Fibroblast of lung (primary cell): ENCODE measurements around the gene KLK13. TPM values are rescaled to one million over a fixed set of nuclear protein-coding genes. Genes with fewer than 3 reads are reported as not detected.

Experiments
- DNase-seq, 2 donors: peaks; one replicate each; pipeline versions ENCODE4 v3.0.0 to v3.0.0-alpha.2; 2010; ENCODE audit warnings: low read depth in 2 of 2
- H2AFZ ChIP-seq: 2 replicates; pipeline ENCODE4 v1.5.1; 2012; ENCODE audit warnings: low read length, control low read depth, inconsistent platforms
- H3K27ac ChIP-seq: 2 replicates; pipeline ENCODE4 v1.5.1; 2011; ENCODE audit warnings: low read length, control low read depth; ENCODE audit not compliant: insufficient read depth
- H3K27me3 ChIP-seq: 2 replicates; pipeline ENCODE4 v1.5.1; 2011; ENCODE audit warnings: mild to moderate bottlenecking, low read length; ENCODE audit not compliant: control insufficient read depth, insufficient read depth
- H3K36me3 ChIP-seq: 2 replicates; pipeline ENCODE4 v1.5.1; 2011; ENCODE audit warnings: low read length; ENCODE audit not compliant: control insufficient read depth, insufficient read depth
- H3K4me1 ChIP-seq: 2 replicates; pipeline ENCODE4 v1.5.1; 2011; ENCODE audit warnings: low read length; ENCODE audit not compliant: control insufficient read depth, insufficient read depth; ENCODE audit errors: extremely low read depth
- H3K4me2 ChIP-seq: 2 replicates; pipeline ENCODE4 v1.5.1; 2011; ENCODE audit warnings: low read length, control low read depth; ENCODE audit not compliant: insufficient read depth; ENCODE audit errors: extremely low read depth
- H3K4me3 ChIP-seq, 4 experiments: fragments of 200-600 bp in 1 of 4; sonication (generic) in 1 of 4; replicated peaks in 1 of 4; 2 replicates each; pipeline ENCODE4 v1.5.1; 2011 to 2016; ENCODE audit warnings: low read length in 4 of 4, low read depth in 3 of 4, mild to moderate bottlenecking in 3 of 4, control low read depth in 2 of 4, inconsistent platforms in 1 of 4, mixed read lengths in 1 of 4; ENCODE audit not compliant: insufficient read depth in 1 of 4; ENCODE audit errors: control extremely low read depth in 1 of 4
- H3K79me2 ChIP-seq: 2 replicates; pipeline ENCODE4 v1.5.1; 2012; ENCODE audit warnings: mild to moderate bottlenecking, low read length, inconsistent platforms; ENCODE audit not compliant: control insufficient read depth, insufficient read depth
- H3K9ac ChIP-seq: 2 replicates; pipeline ENCODE4 v1.5.1; 2011; ENCODE audit warnings: mild to moderate bottlenecking, low read length, control low read depth; ENCODE audit not compliant: insufficient read depth
- H3K9me3 ChIP-seq: 2 replicates; pipeline ENCODE4 v1.5.1; 2012; ENCODE audit warnings: low read depth, low read length; ENCODE audit not compliant: control insufficient read depth, insufficient read depth
- H4K20me1 ChIP-seq: 2 replicates; pipeline ENCODE4 v1.5.1; 2011; ENCODE audit warnings: low read length; ENCODE audit not compliant: control insufficient read depth, insufficient read depth; ENCODE audit errors: extremely low read depth
- CTCF ChIP-seq, 2 donors: IDR thresholded peaks in 1 of 2; conservative IDR thresholded peaks in 1 of 2; 1 replicate in 1 of 2; 2 replicates in 1 of 2; pipeline ENCODE4 v1.5.1; 2011 to 2012; ENCODE audit warnings: low read length in 2 of 2, control low read depth in 1 of 2, inconsistent platforms in 1 of 2, low read depth in 1 of 2, mild to moderate bottlenecking in 1 of 2
- EZH2 ChIP-seq: IDR thresholded peaks from 2 replicates; pipeline ENCODE4 v1.5.1; 2012; ENCODE audit warnings: low read length, control low read depth, mild to moderate bottlenecking; ENCODE audit errors: missing control alignments
- polyA plus RNA-seq, 2 donors: library from polyadenylated mRNA; depleted of rRNA in 1 of 2; stranded (reverse) in 1 of 2; unstranded in 1 of 2; fragments of >200 nt; gene quantifications; 2 replicates each; pipeline ENCODE4 v1.2.1, GENCODE V29; 2011 to 2012; ENCODE audit warnings: missing spikeins in 1 of 2
- total RNA-seq: library from RNA; depleted of rRNA; stranded (reverse); fragments of >200 nt; gene quantifications from 2 replicates; pipeline ENCODE4 v1.2.1, GENCODE V29; 2014

KLK13 gene
- total and polyA plus RNA-seq, 2 donors (not counting 1 experiment from before 2014, with no cell fraction given): not detected

- no peaks in the 10 kb centered on the region for H3K36me3 ChIP-seq
- no peak overlapping the region for H2AFZ ChIP-seq
- no peak overlapping the region for H3K9ac ChIP-seq
- no peaks in the 10 kb centered on the region for H3K4me1 ChIP-seq
- no peak overlapping the region for H3K4me2 ChIP-seq
- H3K4me3 ChIP-seq: no peak overlapping the region
- no peaks in the 10 kb centered on the region for H3K79me2 ChIP-seq
- no peaks in the 10 kb centered on the region for H4K20me1 ChIP-seq
- H3K27ac ChIP-seq: no peak overlapping the region
- DNase-seq: no peak
- H3K27me3 ChIP-seq: no peaks in the 10 kb centered on the region
- no peaks in the 10 kb centered on the region for H3K9me3 ChIP-seq
- no peak for TF ChIP-seq CTCF (conservative IDR thresholded peaks at IDR 0.05 in 1 of 2, IDR thresholded peaks at IDR 0.05 in 1 of 2; ENCODE audit: low read depth in 1 of 2, low read length in 2 of 2)
- TF ChIP-seq EZH2: no peak
These were observed 13.8 kb upstream of the KLK13 start for GRCh38 chr19:51078731-51079130.

GRCh38 chr19:51078104-51078503 lies 13.2 kb upstream of the KLK13 start:
- Histone ChIP-seq H3K9ac (no peak overlapping the region), H2AFZ (no peak overlapping the region), H3K4me3 (no peak overlapping the region), H3K4me2 (no peak overlapping the region), H4K20me1 (no peaks in the 10 kb centered on the region), H3K9me3 (no peaks in the 10 kb centered on the region), H3K36me3 (no peaks in the 10 kb centered on the region), H3K27ac (no peak overlapping the region), H3K79me2 (no peaks in the 10 kb centered on the region), H3K27me3 (no peaks in the 10 kb centered on the region), H3K4me1 (no peaks in the 10 kb centered on the region)
- TF ChIP-seq CTCF (conservative IDR thresholded peaks at IDR 0.05 in 1 of 2, IDR thresholded peaks at IDR 0.05 in 1 of 2; ENCODE audit: low read depth in 1 of 2, low read length in 2 of 2): no peak
- no peak for TF ChIP-seq EZH2
- DNase-seq: no peak

DNA sequence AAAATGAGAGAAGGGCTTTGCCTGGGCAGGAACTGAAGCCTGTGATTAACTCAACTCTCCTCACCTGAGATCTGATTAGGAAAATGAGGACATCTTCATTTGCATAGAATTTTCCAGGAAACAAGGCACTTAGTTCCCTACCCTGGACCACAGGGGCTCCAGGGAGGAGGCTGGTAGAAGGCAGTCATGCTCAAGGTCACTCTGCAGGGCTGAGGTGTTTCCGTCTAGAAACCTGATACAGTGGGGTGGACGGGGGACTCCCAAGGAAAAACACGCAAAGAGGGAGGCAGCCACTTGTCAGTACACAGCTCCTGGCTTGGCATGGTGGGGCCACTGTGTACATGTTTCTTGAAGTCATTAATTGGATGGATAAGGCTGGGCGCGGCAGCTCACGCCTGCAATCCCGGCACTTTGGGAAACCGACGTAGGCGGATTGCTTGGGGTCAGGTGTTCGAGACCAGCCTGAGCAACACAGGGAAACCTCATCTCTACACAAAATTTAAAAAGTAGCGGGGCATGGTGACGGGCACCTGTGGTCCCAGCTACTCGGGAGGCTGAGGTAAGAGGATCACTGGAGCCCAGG lies 11.8 kb upstream of the KLK13 start:
- no peak overlapping the region for H3K4me3 ChIP-seq
- no peaks in the 10 kb centered on the region for H3K4me1 ChIP-seq
- H3K9ac ChIP-seq: no peak overlapping the region
- H3K79me2 ChIP-seq: no peaks in the 10 kb centered on the region
- no peak for TF ChIP-seq CTCF (conservative IDR thresholded peaks at IDR 0.05 in 1 of 2, IDR thresholded peaks at IDR 0.05 in 1 of 2; ENCODE audit: low read depth in 1 of 2, low read length in 2 of 2)
- no peak for TF ChIP-seq EZH2
- H2AFZ ChIP-seq: no peak overlapping the region
- no peaks in the 10 kb centered on the region for H3K27me3 ChIP-seq
- DNase-seq: no peak
- H3K9me3 ChIP-seq: no peaks in the 10 kb centered on the region
- H3K4me2 ChIP-seq: no peak overlapping the region
- H3K27ac ChIP-seq: no peak overlapping the region
- no peaks in the 10 kb centered on the region for H3K36me3 ChIP-seq
- no peaks in the 10 kb centered on the region for H4K20me1 ChIP-seq
